HEK293 (cell line): ENCODE measurements around the gene PRMT5.

ENCODE experiments used
- CTCF ChIP-seq: fragments of 450-650 bp; formaldehyde crosslinking; IDR thresholded peaks from 2 replicates; pipeline ENCODE4 v1.5.1; 2016; ENCODE audit warnings: missing biosample characterization, missing genetic modification characterization
- RBAK ChIP-seq: fragments of 450-650 bp; formaldehyde crosslinking; IDR thresholded peaks from 2 replicates; pipeline ENCODE4 v1.5.1; 2016; ENCODE audit warnings: missing biosample characterization, missing genetic modification characterization
- REPIN1 ChIP-seq: fragments of 450-650 bp; formaldehyde crosslinking; IDR thresholded peaks from 2 replicates; pipeline ENCODE4 v1.5.1; 2017; ENCODE audit warnings: missing biosample characterization, missing genetic modification characterization, low read depth
- ZBTB20 ChIP-seq: fragments of 450-650 bp; formaldehyde crosslinking; IDR thresholded peaks from 2 replicates; pipeline ENCODE4 v1.5.1; 2016; ENCODE audit warnings: missing biosample characterization, missing genetic modification characterization
- ZNF302 ChIP-seq: fragments of 450-650 bp; formaldehyde crosslinking; IDR thresholded peaks from 2 replicates; pipeline ENCODE4 v1.5.1; 2016; ENCODE audit warnings: missing biosample characterization, missing genetic modification characterization, low read depth
- ZNF513 ChIP-seq: fragments of 450-650 bp; IDR thresholded peaks from 2 replicates; pipeline ENCODE4 v1.5.1; 2018; ENCODE audit warnings: missing biosample characterization, missing genetic modification characterization
- ZNF792 ChIP-seq: fragments of 450-650 bp; formaldehyde crosslinking; IDR thresholded peaks from 2 replicates; pipeline ENCODE4 v1.5.1; 2016; ENCODE audit warnings: missing biosample characterization, missing genetic modification characterization
- ZSCAN30 ChIP-seq: fragments of 450-650 bp; IDR thresholded peaks from 2 replicates; pipeline ENCODE4 v1.5.1; 2018; ENCODE audit warnings: missing biosample characterization, mild to moderate bottlenecking, missing genetic modification characterization, moderate library complexity
- TF ChIP-seq, protein P1 (sequence below): fragments of 450-650 bp; formaldehyde crosslinking; IDR thresholded peaks from 2 replicates; pipeline ENCODE4 v1.5.1; 2016; ENCODE audit warnings: missing biosample characterization, missing genetic modification characterization
- TF ChIP-seq, protein P2 (sequence below): fragments of 450-650 bp; formaldehyde crosslinking; IDR thresholded peaks from 2 replicates; pipeline ENCODE4 v1.5.1; 2016; ENCODE audit warnings: missing biosample characterization, missing genetic modification characterization

DNA sequence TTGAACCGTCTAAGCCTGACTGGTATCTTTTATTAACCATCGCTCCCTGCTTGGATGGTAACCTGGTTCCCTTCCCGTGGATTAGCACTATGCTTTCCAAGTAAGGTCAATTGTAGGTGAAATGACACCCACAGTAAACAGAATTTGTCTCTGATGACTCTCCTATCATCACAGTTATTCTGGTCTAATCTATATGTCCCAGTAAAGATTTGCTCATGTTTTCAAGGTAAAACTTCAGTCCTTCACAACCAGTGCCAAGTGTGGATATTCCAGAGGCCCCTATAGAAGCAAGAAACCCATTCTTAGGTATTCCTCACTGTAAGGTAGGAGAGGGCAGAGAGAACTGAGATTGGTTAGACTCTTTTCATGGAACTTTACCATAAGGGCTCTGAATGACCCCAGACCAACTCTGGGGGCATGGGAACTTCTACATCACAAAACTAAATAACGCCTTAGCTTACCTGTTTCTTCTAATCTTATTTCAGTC is 37.6 kb upstream of the PRMT5 start:
- no peak for TF ChIP-seq ZBTB20 (tag by site-specific recombination)
- no peak for TF ChIP-seq RBAK (tag by site-specific recombination)
- no peak for TF ChIP-seq ZNF792 (tag by site-specific recombination)
- no peak for TF ChIP-seq CTCF (tag by site-specific recombination)
- TF ChIP-seq REPIN1 (tag by site-specific recombination): no peak
- TF ChIP-seq, protein P1, sequence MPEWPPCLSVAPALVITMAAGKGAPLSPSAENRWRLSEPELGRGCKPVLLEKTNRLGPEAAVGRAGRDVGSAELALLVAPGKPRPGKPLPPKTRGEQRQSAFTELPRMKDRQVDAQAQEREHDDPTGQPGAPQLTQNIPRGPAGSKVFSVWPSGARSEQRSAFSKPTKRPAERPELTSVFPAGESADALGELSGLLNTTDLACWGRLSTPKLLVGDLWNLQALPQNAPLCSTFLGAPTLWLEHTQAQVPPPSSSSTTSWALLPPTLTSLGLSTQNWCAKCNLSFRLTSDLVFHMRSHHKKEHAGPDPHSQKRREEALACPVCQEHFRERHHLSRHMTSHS: no peak
- TF ChIP-seq ZNF302 (tag by site-specific recombination): no peak
- TF ChIP-seq ZSCAN30 (tag by site-specific recombination): no peak
- TF ChIP-seq, protein P2, sequence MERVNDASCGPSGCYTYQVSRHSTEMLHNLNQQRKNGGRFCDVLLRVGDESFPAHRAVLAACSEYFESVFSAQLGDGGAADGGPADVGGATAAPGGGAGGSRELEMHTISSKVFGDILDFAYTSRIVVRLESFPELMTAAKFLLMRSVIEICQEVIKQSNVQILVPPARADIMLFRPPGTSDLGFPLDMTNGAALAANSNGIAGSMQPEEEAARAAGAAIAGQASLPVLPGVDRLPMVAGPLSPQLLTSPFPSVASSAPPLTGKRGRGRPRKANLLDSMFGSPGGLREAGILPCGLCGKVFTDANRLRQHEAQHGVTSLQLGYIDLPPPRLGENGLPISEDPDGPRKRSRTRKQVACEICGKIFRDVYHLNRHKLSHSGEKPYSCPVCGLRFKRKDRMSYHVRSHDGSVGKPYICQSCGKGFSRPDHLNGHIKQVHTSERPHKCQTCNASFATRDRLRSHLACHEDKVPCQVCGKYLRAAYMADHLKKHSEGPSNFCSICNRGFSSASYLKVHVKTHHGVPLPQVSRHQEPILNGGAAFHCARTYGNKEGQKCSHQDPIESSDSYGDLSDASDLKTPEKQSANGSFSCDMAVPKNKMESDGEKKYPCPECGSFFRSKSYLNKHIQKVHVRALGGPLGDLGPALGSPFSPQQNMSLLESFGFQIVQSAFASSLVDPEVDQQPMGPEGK (tag by site-specific recombination): no peak
- no peak for TF ChIP-seq ZNF513 (tag by site-specific recombination)
